B cell (primary cell): ENCODE measurements around the gene CTSD. TPM values are rescaled to one million over a fixed set of nuclear protein-coding genes. Genes with fewer than 3 reads are reported as not detected.

Experiments
- ATAC-seq: fragments of 200-7000 bp; cut with Tn5 transposase; one replicate; pipeline ENCODE4 v1.10.0; 2021; ENCODE audit warnings: low read depth, mild to moderate bottlenecking, moderate number of reproducible peaks, moderate library complexity
- CTCF ChIA-PET: fragments of 350-600 bp; sonication (Branson Sonifier 250); formaldehyde crosslinking; loops from one replicate; lab custom pipeline; 2021; ENCODE audit warnings: antibody characterized with exemption, inconsistent platforms; lab: Charles Lee
- POLR2A ChIA-PET: fragments of 350-600 bp; sonication (Branson Sonifier 250); formaldehyde crosslinking; loops from one replicate; lab custom pipeline; 2021; ENCODE audit warnings: antibody characterized with exemption; lab: Charles Lee
- DNase-seq: peaks from one replicate; pipeline ENCODE4 v3.0.0; 2013
- H2AFZ ChIP-seq: 2 replicates; pipeline ENCODE4 v1.6.1; 2012; ENCODE audit warnings: mild to moderate bottlenecking, low read depth, low read length; ENCODE audit not compliant: insufficient read depth, poor library complexity, severe bottlenecking
- H3K27ac ChIP-seq, 2 donors: 1 replicate in 1 of 2; 2 replicates in 1 of 2; pipeline ENCODE4 v1.5.1; 2012 to 2013; ENCODE audit warnings: low read length in 2 of 2, mild to moderate bottlenecking in 2 of 2, moderate library complexity in 1 of 2
- H3K27me3 ChIP-seq, 4 experiments: fragments of 200-600 bp in 1 of 4; sonication (generic) in 1 of 4; replicated peaks in 1 of 4; 1 replicate in 2 of 4; 2 replicates in 2 of 4; pipeline versions ENCODE4 v1.6.1 to v1.7.0; 2013 to 2016; ENCODE audit warnings: low read length in 3 of 4, mild to moderate bottlenecking in 2 of 4, mixed read lengths in 1 of 4, moderate library complexity in 1 of 4; ENCODE audit not compliant: insufficient read depth in 4 of 4, control insufficient read depth in 3 of 4; ENCODE audit errors: control extremely low read depth in 1 of 4
- H3K36me3 ChIP-seq, 2 experiments: replicated peaks in 1 of 2; 1 replicate in 1 of 2; 2 replicates in 1 of 2; pipeline versions ENCODE4 v1.6.1 to v1.7.1; 2013; ENCODE audit warnings: low read length in 1 of 2; ENCODE audit not compliant: insufficient read depth in 2 of 2, control insufficient read depth in 1 of 2; ENCODE audit errors: control extremely low read depth in 1 of 2, extremely low read depth in 1 of 2
- H3K4me1 ChIP-seq, 2 donors: fragments of 200-600 bp in 1 of 2; sonication (generic) in 1 of 2; 1 replicate in 1 of 2; 2 replicates in 1 of 2; pipeline versions ENCODE4 v1.5.1 to v1.6.1; 2013 to 2017; ENCODE audit warnings: low read length in 2 of 2; ENCODE audit not compliant: control insufficient read depth in 2 of 2, insufficient read depth in 2 of 2
- H3K4me2 ChIP-seq: replicated peaks from 2 replicates; pipeline ENCODE3; 2012; ENCODE audit warnings: mild to moderate bottlenecking, low read depth, low read length; ENCODE audit not compliant: poor library complexity, severe bottlenecking
- H3K4me3 ChIP-seq, 5 experiments: fragments of 200-600 bp in 1 of 5; sonication (generic) in 1 of 5; 1 replicate in 3 of 5; 2 replicates in 2 of 5; pipeline versions ENCODE4 v1.5.1 to v1.7.0; 2011 to 2016; ENCODE audit warnings: low read length in 4 of 5, mild to moderate bottlenecking in 4 of 5, low read depth in 2 of 5, control low read depth in 1 of 5, moderate library complexity in 1 of 5; ENCODE audit not compliant: insufficient read depth in 1 of 5; ENCODE audit errors: control extremely low read depth in 1 of 5, extremely low read depth in 1 of 5
- H3K79me2 ChIP-seq: fragments of 200-600 bp; sonication (generic); one replicate; pipeline ENCODE4 v1.6.0; 2016; ENCODE audit warnings: low read length; ENCODE audit not compliant: control insufficient read depth, insufficient read depth
- H3K9ac ChIP-seq: fragments of 200-600 bp; sonication (generic); 2 replicates; pipeline ENCODE4 v1.6.1; 2017; ENCODE audit warnings: mild to moderate bottlenecking, low read length, moderate library complexity
- H3K9me3 ChIP-seq, 3 donors: one replicate each; pipeline versions ENCODE4 v1.6.1 to v1.7.1; 2013; ENCODE audit warnings: low read length in 2 of 3; ENCODE audit not compliant: control insufficient read depth in 2 of 3, insufficient read depth in 1 of 3; ENCODE audit errors: control extremely low read depth in 1 of 3
- H4K20me1 ChIP-seq: 2 replicates; pipeline ENCODE4 v1.6.0; 2012; ENCODE audit warnings: mild to moderate bottlenecking, low read length; ENCODE audit not compliant: insufficient read depth, control insufficient read depth, poor library complexity, severe bottlenecking
- H3K27ac Mint-ChIP-seq: one replicate; pipeline ENCODE4 v1.8.0; 2021; ENCODE audit warnings: mixed read lengths
- H3K27me3 Mint-ChIP-seq: one replicate; pipeline ENCODE4 v1.8.0; 2021; ENCODE audit warnings: mixed read lengths
- H3K4me1 Mint-ChIP-seq: one replicate; pipeline ENCODE4 v1.8.0; 2021; ENCODE audit warnings: mixed read lengths
- H3K4me3 Mint-ChIP-seq: one replicate; pipeline ENCODE4 v1.8.0; 2021; ENCODE audit warnings: mixed read lengths
- H3K9me3 Mint-ChIP-seq: one replicate; pipeline ENCODE4 v1.8.0; 2022; ENCODE audit warnings: mixed read lengths; ENCODE audit not compliant: insufficient read depth
- CTCF ChIP-seq: fragments of 200-600 bp; IDR thresholded peaks from one replicate; pipeline ENCODE4 v1.8.0; 2022; ENCODE audit warnings: antibody characterized with exemption, mild to moderate bottlenecking
- EZH2 ChIP-seq: IDR thresholded peaks from 2 replicates; pipeline ENCODE4 v1.6.1; 2012; ENCODE audit warnings: borderline replicate concordance, low read depth, mild to moderate bottlenecking, moderate library complexity, low read length; ENCODE audit not compliant: insufficient read depth, poor library complexity, severe bottlenecking
- WGBS: methylation state at CpG from one replicate; pipeline ENCODE4 v1.1.5; 2013; ENCODE audit warnings: missing lambda C conversion rate; ENCODE audit not compliant: insufficient coverage; 5-methylcytosine and 5-hydroxymethylcytosine counted together
- intact Hi-C: fragments of 100-400 bp; cut with micrococcal nuclease; formaldehyde crosslinking; loops from one replicate; pipeline ENCODE4 v1.10.0; 2022
- polyA plus RNA-seq: library from polyadenylated mRNA; depleted of rRNA; stranded (reverse); fragments of >200 nt; gene quantifications from 2 replicates; pipeline ENCODE4 v1.2.3, GENCODE V29; 2012
- total RNA-seq, 2 donors: library from RNA; stranded (reverse); fragments of 120-200 nt in 1 of 2; gene quantifications; 1 replicate in 1 of 2; 2 replicates in 1 of 2; pipeline versions ENCODE4 v1.2.3 to v1.2.4, GENCODE V29; 2013 to 2022

Gene CTSD
- total and polyA plus RNA-seq, 2 donors (not counting 1 experiment from before 2014, with no cell fraction given) = 42.2 to 83.5 TPM

GRCh38 chr11:1776944-1777715, 13.4 kb upstream of the CTSD start:
- DNase-seq (no peak), ATAC-seq (no peak)
- Mint-ChIP-seq H3K4me3 (no peak overlapping the region), H3K27me3 (peaks cover 18% of the 10 kb centered on the region), H3K9me3 (no peaks in the 10 kb centered on the region), H3K4me1 (peaks cover 19% of the 10 kb centered on the region), H3K27ac (no peak overlapping the region)
- 100% methylated on average over 5 of the region's 5 CpGs for WGBS
- POLR2A ChIA-PET = no interaction called here
- no peak for TF ChIP-seq CTCF
- no peak for TF ChIP-seq EZH2
- CTCF ChIA-PET = interaction anchor here (1.0 kb wide), 1 partner anchor 84 kb away, joined by 3 read pairs; no protein-coding TSS in a partner anchor
- H3K4me2 ChIP-seq = no peak overlapping the region
- no peak overlapping the region for H2AFZ ChIP-seq
- H3K9ac ChIP-seq = no peak overlapping the region
- no peak overlapping the region for H3K4me3 ChIP-seq
- no peaks in the 10 kb centered on the region for H4K20me1 ChIP-seq
- no peaks in the 10 kb centered on the region for H3K36me3 ChIP-seq
- H3K27me3 ChIP-seq = peaks cover 0 to 6% (median 1%) of the 10 kb centered on the region in 4 experiments
- no peaks in the 10 kb centered on the region for H3K79me2 ChIP-seq
- H3K27ac ChIP-seq = no peak overlapping the region
- intact Hi-C loops = no loop called here
- no peaks in the 10 kb centered on the region for H3K9me3 ChIP-seq
- peaks cover 3 to 16% of the 10 kb centered on the region in 2 donors for H3K4me1 ChIP-seq

GRCh38 chr11:1776331-1776851, 12.7 kb upstream of the CTSD start:
- ChIA-PET CTCF (no interaction called here), POLR2A (no interaction called here)
- Histone ChIP-seq H3K4me2 (no peak overlapping the region), H3K27ac (no peak overlapping the region), H3K79me2 (no peaks in the 10 kb centered on the region), H3K4me3 (no peak overlapping the region), H4K20me1 (no peaks in the 10 kb centered on the region), H3K9me3 (no peaks in the 10 kb centered on the region), H3K9ac (no peak overlapping the region), H3K4me1 (peaks cover 4 to 12% of the 10 kb centered on the region in 2 donors), H3K27me3 (peaks cover 0 to 6% (median 1%) of the 10 kb centered on the region in 4 experiments), H2AFZ (no peak overlapping the region), H3K36me3 (no peaks in the 10 kb centered on the region)
- Mint-ChIP-seq H3K4me3 (no peak overlapping the region), H3K9me3 (no peaks in the 10 kb centered on the region), H3K4me1 (peaks cover 19% of the 10 kb centered on the region), H3K27ac (no peak overlapping the region), H3K27me3 (peaks cover 22% of the 10 kb centered on the region)
- DNase-seq (no peak), ATAC-seq (no peak)
- intact Hi-C loops = no loop called here
- TF ChIP-seq CTCF (no peak), EZH2 (no peak)
- 90% methylated on average over 9 of the region's 11 CpGs for WGBS
